ENCODE results near the gene LNPEP. TPM values are rescaled to one million over a fixed set of nuclear protein-coding genes. Genes with fewer than 3 reads are reported as not detected.

The LNPEP gene
- total RNA-seq, 1 donor from 2014 or later = 38.1 TPM

DNA sequence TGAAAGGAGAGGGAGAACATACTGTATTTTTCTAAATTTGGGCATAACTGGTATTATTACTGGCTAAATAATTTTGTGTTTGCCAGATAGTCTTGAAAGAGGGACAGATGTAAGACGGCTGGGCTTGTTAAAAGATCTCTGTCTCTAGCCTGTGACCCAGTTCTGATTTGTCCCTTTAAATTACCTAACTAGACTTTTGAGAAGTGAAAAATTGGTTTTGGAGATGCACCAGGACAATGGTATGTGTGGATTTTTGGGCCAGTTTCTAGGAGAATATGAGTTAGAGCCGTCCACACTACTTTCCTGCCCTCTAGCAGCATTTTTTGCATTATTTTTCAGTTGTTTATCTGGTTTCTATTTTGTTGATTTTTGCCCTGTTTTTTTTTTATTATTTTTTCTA lies 33.5 kb downstream of the LNPEP start:
- H3K9me3 Mint-ChIP-seq = no peaks in the 10 kb centered on the region
- H3K36me3 Mint-ChIP-seq = no peaks in the 10 kb centered on the region
- H3K27me3 Mint-ChIP-seq = no peaks in the 10 kb centered on the region
- TF ChIP-seq, protein P1, sequence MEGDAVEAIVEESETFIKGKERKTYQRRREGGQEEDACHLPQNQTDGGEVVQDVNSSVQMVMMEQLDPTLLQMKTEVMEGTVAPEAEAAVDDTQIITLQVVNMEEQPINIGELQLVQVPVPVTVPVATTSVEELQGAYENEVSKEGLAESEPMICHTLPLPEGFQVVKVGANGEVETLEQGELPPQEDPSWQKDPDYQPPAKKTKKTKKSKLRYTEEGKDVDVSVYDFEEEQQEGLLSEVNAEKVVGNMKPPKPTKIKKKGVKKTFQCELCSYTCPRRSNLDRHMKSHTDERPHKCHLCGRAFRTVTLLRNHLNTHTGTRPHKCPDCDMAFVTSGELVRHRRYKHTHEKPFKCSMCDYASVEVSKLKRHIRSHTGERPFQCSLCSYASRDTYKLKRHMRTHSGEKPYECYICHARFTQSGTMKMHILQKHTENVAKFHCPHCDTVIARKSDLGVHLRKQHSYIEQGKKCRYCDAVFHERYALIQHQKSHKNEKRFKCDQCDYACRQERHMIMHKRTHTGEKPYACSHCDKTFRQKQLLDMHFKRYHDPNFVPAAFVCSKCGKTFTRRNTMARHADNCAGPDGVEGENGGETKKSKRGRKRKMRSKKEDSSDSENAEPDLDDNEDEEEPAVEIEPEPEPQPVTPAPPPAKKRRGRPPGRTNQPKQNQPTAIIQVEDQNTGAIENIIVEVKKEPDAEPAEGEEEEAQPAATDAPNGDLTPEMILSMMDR (conservative IDR thresholded peaks at IDR 0.05) = no peak
- H3K4me1 Mint-ChIP-seq (ENCODE audit: unreplicated experiment) = peaks cover 34% of the 10 kb centered on the region
- no peak overlapping the region for H3K4me3 Mint-ChIP-seq
- no peak overlapping the region for H3K27ac Mint-ChIP-seq
- DNase-seq (ENCODE audit: extremely low spot score, unreplicated experiment) = no peak

DNA sequence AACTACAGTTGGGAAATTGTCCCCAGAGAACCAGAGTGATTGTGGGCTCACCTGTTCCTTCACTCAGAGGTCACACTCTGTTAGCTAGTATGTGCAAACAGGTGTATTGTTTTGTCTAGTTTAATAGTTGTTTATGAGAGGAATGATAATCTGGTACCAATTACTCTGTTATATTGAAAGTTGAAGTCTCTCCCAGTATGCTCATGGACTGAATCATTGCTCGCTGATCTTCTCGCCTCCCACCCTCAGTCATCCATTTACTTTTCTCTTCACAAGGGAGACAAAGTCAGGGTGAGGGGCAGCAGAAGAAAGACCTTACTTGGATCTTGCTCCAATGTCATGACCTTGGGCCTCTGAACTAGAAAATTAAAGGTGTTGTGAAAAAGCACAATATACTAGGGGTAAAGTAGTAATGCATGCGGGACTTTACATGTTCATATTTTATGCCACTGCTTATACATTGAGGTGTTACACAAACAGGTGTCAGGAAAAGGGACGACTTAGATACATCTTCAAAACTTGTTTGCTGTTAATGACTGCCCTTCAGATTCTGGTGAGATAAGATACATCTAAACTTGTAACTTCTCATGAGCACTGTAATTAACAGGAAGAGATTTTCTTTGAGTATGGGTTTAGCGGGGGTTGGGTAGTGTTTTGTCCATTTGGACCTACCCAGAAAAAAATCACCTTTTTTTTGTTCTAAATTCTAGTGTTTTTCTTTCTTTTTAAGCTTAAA lies 36.9 kb downstream of the LNPEP start:
- peaks cover 45% of the 10 kb centered on the region for H3K4me1 Mint-ChIP-seq (ENCODE audit: unreplicated experiment)
- no peak for DNase-seq (ENCODE audit: extremely low spot score, unreplicated experiment)
- no peaks in the 10 kb centered on the region for H3K36me3 Mint-ChIP-seq
- no peaks in the 10 kb centered on the region for H3K27me3 Mint-ChIP-seq
- TF ChIP-seq, protein P1 (conservative IDR thresholded peaks at IDR 0.05) = no peak
- H3K4me3 Mint-ChIP-seq = no peak overlapping the region
- H3K27ac Mint-ChIP-seq = no peak overlapping the region
- no peaks in the 10 kb centered on the region for H3K9me3 Mint-ChIP-seq

DNA sequence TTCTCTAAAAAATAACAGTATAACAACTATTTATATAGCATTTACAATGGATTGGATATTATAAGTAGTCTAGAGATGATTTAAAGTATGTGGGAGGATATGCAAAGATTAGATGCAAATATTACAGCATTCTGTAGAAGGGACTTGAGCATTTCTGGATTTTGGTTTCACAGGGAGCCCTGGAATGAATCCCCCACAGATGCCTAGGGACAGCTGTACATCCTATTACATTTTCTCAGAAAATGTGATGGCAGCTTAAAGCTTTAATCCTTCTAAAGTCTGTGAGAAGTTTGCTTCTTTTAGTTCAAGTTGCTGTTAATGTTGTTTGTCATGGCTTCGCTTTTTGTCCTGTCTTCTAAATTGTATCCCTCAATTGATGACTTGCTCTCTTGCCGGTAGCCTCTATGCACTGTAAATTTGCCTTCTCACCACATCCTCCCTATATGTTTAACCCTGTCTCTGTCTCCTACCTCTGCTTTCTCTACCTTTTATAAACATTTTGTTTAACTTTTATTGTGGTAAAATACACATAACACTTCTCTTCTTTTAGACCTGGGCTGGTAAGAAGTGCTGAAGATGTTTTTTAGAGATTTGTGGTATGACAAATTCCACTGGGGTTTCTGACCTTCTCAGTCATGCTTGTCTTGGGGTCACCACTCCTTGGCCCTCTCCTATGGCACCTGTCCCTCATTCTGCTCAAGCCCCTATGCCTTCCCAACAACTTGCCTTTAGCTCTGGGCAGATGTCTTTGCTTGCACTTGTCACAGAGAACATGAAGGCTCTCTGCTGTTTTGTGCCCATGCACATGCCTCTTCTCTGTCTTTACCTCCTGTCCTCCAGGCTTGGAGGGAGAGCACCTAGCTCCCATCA lies 37.9 kb downstream of the LNPEP start:
- peaks cover 35% of the 10 kb centered on the region for H3K4me1 Mint-ChIP-seq (ENCODE audit: unreplicated experiment)
- no peak for DNase-seq (ENCODE audit: extremely low spot score, unreplicated experiment)
- TF ChIP-seq, protein P1 (conservative IDR thresholded peaks at IDR 0.05) = no peak
- H3K27me3 Mint-ChIP-seq = no peaks in the 10 kb centered on the region
- H3K27ac Mint-ChIP-seq = no peak overlapping the region
- H3K36me3 Mint-ChIP-seq = no peaks in the 10 kb centered on the region
- no peak overlapping the region for H3K4me3 Mint-ChIP-seq
- no peaks in the 10 kb centered on the region for H3K9me3 Mint-ChIP-seq

DNA sequence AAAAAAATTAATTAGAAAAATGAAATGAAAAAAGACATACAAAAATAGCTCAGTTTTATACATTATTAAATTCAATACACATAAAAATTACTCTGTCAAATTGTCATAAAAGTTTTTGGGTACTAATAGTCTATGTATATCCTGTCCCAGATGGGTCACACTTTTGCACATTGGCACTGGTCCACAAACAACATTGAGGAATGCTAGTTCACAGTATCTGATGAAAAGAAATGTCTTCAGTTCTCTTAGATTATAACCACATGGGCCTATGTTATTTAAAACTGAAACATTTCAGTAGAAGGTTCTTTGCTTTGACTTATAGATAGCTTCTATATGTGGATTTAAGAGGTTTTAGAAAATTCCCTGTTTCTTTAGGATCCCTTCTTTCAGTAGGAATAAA lies 39.8 kb downstream of the LNPEP start:
- no peaks in the 10 kb centered on the region for H3K27me3 Mint-ChIP-seq
- TF ChIP-seq, protein P1 (conservative IDR thresholded peaks at IDR 0.05) = no peak
- H3K27ac Mint-ChIP-seq = no peak overlapping the region
- DNase-seq (ENCODE audit: extremely low spot score, unreplicated experiment) = no peak
- H3K36me3 Mint-ChIP-seq = peaks cover 4% of the 10 kb centered on the region
- H3K9me3 Mint-ChIP-seq = no peaks in the 10 kb centered on the region
- H3K4me3 Mint-ChIP-seq = no peak overlapping the region
- H3K4me1 Mint-ChIP-seq (ENCODE audit: unreplicated experiment) = peaks cover 37% of the 10 kb centered on the region

DNA sequence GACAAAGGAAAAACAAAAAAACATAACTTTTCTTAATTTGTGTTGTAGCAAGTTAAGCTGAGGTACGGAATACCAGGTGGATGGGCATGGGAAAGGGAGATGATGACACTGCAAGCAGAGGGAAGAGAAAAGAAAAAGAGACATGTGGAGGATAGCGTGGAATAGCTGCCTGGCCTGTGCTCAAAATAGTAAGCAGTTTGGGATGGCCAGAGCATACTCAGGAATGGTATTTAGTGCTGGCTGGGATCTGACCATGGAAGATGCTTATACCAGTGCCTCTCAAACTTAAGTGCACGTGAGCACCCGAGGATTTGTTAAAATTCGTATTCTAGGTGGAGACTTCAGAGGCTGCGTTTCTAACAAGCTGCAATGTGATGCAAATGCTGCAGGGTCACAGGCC lies 41.3 kb downstream of the LNPEP start:
- H3K27ac Mint-ChIP-seq = no peak overlapping the region
- DNase-seq (ENCODE audit: extremely low spot score, unreplicated experiment) = no peak
- no peaks in the 10 kb centered on the region for H3K27me3 Mint-ChIP-seq
- TF ChIP-seq, protein P1 (conservative IDR thresholded peaks at IDR 0.05) = no peak
- no peaks in the 10 kb centered on the region for H3K9me3 Mint-ChIP-seq
- no peak overlapping the region for H3K4me3 Mint-ChIP-seq
- peaks cover 29% of the 10 kb centered on the region for H3K4me1 Mint-ChIP-seq (ENCODE audit: unreplicated experiment)
- H3K36me3 Mint-ChIP-seq = peaks cover 13% of the 10 kb centered on the region
